A673 (cell line): ENCODE measurements around the gene SLC35F1.

Source experiments
- EZH2 ChIP-seq: fragments of 200-600 bp; sonication (generic); IDR thresholded peaks from 2 replicates; pipeline ENCODE4 v1.6.1; 2017; ENCODE audit warnings: borderline replicate concordance, low read depth, mild to moderate bottlenecking, mixed read lengths, antibody characterized with exemption, low read length; ENCODE audit not compliant: poor library complexity, severe bottlenecking
- TF ChIP-seq, protein P1 (sequence below): fragments of 300-800, 200-600 bp; sonication (generic); conservative IDR thresholded peaks from 2 replicates; pipeline ENCODE4 v1.5.1; 2017; ENCODE audit warnings: low read depth, mild to moderate bottlenecking, antibody characterized with exemption, low read length, moderate library complexity, mixed read lengths

DNA sequence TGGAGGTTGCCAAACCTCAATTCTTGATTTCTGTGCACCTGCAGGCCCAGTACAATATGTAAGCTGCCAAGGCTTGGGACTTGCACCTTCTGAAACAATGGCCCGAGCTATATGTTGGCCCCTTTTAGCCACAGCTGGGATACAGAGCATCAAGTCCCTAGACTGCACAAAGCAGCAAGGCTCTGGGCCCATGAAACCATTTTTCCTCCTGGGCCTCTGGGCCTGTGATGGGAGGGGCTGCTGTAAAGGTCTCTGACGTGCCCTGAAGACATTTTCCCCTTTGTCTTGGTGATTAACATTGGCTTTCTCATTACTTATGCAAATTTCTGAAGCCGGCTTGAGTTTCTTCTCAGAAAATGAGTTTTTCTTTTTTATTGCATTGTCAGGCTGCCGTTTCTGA, 40.5 kb upstream of the SLC35F1 start:
- TF ChIP-seq, protein P1, sequence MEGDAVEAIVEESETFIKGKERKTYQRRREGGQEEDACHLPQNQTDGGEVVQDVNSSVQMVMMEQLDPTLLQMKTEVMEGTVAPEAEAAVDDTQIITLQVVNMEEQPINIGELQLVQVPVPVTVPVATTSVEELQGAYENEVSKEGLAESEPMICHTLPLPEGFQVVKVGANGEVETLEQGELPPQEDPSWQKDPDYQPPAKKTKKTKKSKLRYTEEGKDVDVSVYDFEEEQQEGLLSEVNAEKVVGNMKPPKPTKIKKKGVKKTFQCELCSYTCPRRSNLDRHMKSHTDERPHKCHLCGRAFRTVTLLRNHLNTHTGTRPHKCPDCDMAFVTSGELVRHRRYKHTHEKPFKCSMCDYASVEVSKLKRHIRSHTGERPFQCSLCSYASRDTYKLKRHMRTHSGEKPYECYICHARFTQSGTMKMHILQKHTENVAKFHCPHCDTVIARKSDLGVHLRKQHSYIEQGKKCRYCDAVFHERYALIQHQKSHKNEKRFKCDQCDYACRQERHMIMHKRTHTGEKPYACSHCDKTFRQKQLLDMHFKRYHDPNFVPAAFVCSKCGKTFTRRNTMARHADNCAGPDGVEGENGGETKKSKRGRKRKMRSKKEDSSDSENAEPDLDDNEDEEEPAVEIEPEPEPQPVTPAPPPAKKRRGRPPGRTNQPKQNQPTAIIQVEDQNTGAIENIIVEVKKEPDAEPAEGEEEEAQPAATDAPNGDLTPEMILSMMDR: no peak
- TF ChIP-seq EZH2: no peak
